ENCODE results near the gene RARS2. TPM values are rescaled to one million over a fixed set of nuclear protein-coding genes. Genes with fewer than 3 reads are reported as not detected.

Gene RARS2
- total RNA-seq, 1 experiment from 2014 or later, result 32.0 TPM

GRCh38 chr6:87534377-87535047 is 55.3 kb downstream of the RARS2 start:
- Histone ChIP-seq H3K27me3 (replicated peaks; ENCODE audit: control insufficient read depth, insufficient read depth, low read length) (no peaks in the 10 kb centered on the region), H3K9me3 (no peaks in the 10 kb centered on the region), H3K4me3 (ENCODE audit: low read depth, low read length) (no peak overlapping the region), H3K36me3 (ENCODE audit: control insufficient read depth, insufficient read depth, low read length) (0 out of 2 replicates have a peak, but pooled peaks cover 1% of the 10 kb centered on the region), H3K4me1 (0 out of 2 replicates have a peak, but pooled peaks cover 3% of the 10 kb centered on the region)
- no TSS peak for BruUV-seq (replicated peaks)
- H3K9me3 Mint-ChIP-seq (ENCODE audit: unreplicated experiment), result no peaks in the 10 kb centered on the region
- CTCF ChIA-PET, result no interaction called here
- peak overlapping the region; percentile 65 for H3K27ac Mint-ChIP-seq (ENCODE audit: unreplicated experiment)
- H3K4me3 Mint-ChIP-seq (ENCODE audit: unreplicated experiment), result no peak overlapping the region
- intact Hi-C loops (cut with micrococcal nuclease; ENCODE audit: unreplicated experiment), result no loop called here
- TF ChIP-seq, protein P1, sequence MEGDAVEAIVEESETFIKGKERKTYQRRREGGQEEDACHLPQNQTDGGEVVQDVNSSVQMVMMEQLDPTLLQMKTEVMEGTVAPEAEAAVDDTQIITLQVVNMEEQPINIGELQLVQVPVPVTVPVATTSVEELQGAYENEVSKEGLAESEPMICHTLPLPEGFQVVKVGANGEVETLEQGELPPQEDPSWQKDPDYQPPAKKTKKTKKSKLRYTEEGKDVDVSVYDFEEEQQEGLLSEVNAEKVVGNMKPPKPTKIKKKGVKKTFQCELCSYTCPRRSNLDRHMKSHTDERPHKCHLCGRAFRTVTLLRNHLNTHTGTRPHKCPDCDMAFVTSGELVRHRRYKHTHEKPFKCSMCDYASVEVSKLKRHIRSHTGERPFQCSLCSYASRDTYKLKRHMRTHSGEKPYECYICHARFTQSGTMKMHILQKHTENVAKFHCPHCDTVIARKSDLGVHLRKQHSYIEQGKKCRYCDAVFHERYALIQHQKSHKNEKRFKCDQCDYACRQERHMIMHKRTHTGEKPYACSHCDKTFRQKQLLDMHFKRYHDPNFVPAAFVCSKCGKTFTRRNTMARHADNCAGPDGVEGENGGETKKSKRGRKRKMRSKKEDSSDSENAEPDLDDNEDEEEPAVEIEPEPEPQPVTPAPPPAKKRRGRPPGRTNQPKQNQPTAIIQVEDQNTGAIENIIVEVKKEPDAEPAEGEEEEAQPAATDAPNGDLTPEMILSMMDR (IDR thresholded peaks at IDR 0.05; ENCODE audit: insufficient read depth in 1 of 2, low read depth in 1 of 2, low read length in 1 of 2, severe bottlenecking in 1 of 2, unreplicated experiment in 1 of 2), result no peak
- no peaks in the 10 kb centered on the region for H3K27me3 Mint-ChIP-seq (ENCODE audit: insufficient read depth, unreplicated experiment)
- no peak for DNase-seq
- H3K4me1 Mint-ChIP-seq (ENCODE audit: low read depth, unreplicated experiment), result peaks cover 8% of the 10 kb centered on the region
- H3K36me3 Mint-ChIP-seq (ENCODE audit: insufficient read depth, unreplicated experiment), result peaks cover 24% of the 10 kb centered on the region
- POLR2A ChIA-PET, result no interaction called here

DNA sequence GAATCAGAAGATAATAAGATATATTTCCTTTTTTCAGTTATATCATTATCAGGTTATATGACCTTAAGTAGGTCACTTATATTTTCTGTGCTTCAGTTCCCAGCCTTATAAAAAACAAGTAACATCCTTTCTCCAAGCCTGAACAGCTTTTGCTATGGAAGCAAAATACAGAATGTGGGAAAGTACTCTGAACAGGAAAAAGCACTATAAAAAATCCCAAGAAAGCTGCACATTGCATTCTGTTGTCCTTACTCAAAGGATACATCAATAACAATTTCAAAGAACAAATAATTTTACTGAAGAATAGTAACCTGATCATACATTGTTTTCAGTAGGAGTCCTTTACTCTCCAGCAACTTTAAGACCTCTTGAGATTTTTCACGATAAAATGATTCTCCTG is 60.6 kb downstream of the RARS2 start:
- no peak for DNase-seq
- intact Hi-C loops (cut with micrococcal nuclease; ENCODE audit: unreplicated experiment), result no loop called here
- H3K36me3 Mint-ChIP-seq (ENCODE audit: insufficient read depth, unreplicated experiment), result peaks cover 36% of the 10 kb centered on the region
- H3K27me3 Mint-ChIP-seq (ENCODE audit: insufficient read depth, unreplicated experiment), result no peaks in the 10 kb centered on the region
- H3K27ac Mint-ChIP-seq (ENCODE audit: unreplicated experiment), result no peak overlapping the region
- Histone ChIP-seq H3K36me3 (ENCODE audit: control insufficient read depth, insufficient read depth, low read length) (0 out of 2 replicates have a peak, but pooled peaks cover 1% of the 10 kb centered on the region), H3K4me1 (no peaks in the 10 kb centered on the region), H3K27me3 (replicated peaks; ENCODE audit: control insufficient read depth, insufficient read depth, low read length) (no peaks in the 10 kb centered on the region), H3K9me3 (no peaks in the 10 kb centered on the region), H3K4me3 (ENCODE audit: low read depth, low read length) (no peak overlapping the region)
- H3K9me3 Mint-ChIP-seq (ENCODE audit: unreplicated experiment), result no peaks in the 10 kb centered on the region
- POLR2A ChIA-PET, result no interaction called here
- CTCF ChIA-PET, result no interaction called here
- H3K4me1 Mint-ChIP-seq (ENCODE audit: low read depth, unreplicated experiment), result peaks cover 2% of the 10 kb centered on the region
- TF ChIP-seq, protein P1 (IDR thresholded peaks at IDR 0.05; ENCODE audit: insufficient read depth in 1 of 2, low read depth in 1 of 2, low read length in 1 of 2, severe bottlenecking in 1 of 2, unreplicated experiment in 1 of 2), result no peak
- H3K4me3 Mint-ChIP-seq (ENCODE audit: unreplicated experiment), result no peak overlapping the region
- BruUV-seq (replicated peaks), result no TSS peak

DNA sequence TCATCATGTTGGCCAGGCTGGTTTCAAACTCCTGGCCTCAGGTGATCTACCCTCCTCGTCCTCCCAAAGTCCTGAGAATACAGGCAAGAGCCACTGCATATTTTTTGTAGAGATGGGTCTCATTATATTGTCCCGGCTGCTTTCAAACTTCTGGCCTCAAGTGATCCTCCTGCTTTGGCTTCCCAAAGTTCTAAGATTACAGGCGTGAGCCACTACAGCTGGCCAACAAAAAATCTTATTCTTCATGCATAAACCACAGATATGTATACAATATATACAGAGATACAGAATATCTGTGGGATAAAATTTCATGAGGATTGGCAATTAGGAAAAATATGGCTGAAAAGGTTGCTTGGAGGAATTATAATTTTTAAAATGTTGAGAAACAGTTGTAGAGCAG is 67.1 kb downstream of the RARS2 start:
- H3K27ac Mint-ChIP-seq (ENCODE audit: unreplicated experiment), result no peak overlapping the region
- CTCF ChIA-PET, result no interaction called here
- H3K9me3 Mint-ChIP-seq (ENCODE audit: unreplicated experiment), result no peaks in the 10 kb centered on the region
- Histone ChIP-seq H3K36me3 (ENCODE audit: control insufficient read depth, insufficient read depth, low read length) (no peaks in the 10 kb centered on the region; the same call in 1 of the 2 replicates), H3K4me1 (no peaks in the 10 kb centered on the region), H3K27me3 (replicated peaks; ENCODE audit: control insufficient read depth, insufficient read depth, low read length) (no peaks in the 10 kb centered on the region), H3K4me3 (ENCODE audit: low read depth, low read length) (no peak overlapping the region), H3K9me3 (no peaks in the 10 kb centered on the region)
- no peak for DNase-seq
- no peaks in the 10 kb centered on the region for H3K4me1 Mint-ChIP-seq (ENCODE audit: low read depth, unreplicated experiment)
- no peak overlapping the region for H3K4me3 Mint-ChIP-seq (ENCODE audit: unreplicated experiment)
- POLR2A ChIA-PET, result no interaction called here
- H3K36me3 Mint-ChIP-seq (ENCODE audit: insufficient read depth, unreplicated experiment), result peaks cover 55% of the 10 kb centered on the region
- TF ChIP-seq, protein P1 (IDR thresholded peaks at IDR 0.05; ENCODE audit: insufficient read depth in 1 of 2, low read depth in 1 of 2, low read length in 1 of 2, severe bottlenecking in 1 of 2, unreplicated experiment in 1 of 2), result no peak
- H3K27me3 Mint-ChIP-seq (ENCODE audit: insufficient read depth, unreplicated experiment), result no peaks in the 10 kb centered on the region
- intact Hi-C loops (cut with micrococcal nuclease; ENCODE audit: unreplicated experiment), result no loop called here
- BruUV-seq (replicated peaks), result no TSS peak

Measured in Caco-2 (cell line).